ENCODE data around the gene TRIO.

DNA sequence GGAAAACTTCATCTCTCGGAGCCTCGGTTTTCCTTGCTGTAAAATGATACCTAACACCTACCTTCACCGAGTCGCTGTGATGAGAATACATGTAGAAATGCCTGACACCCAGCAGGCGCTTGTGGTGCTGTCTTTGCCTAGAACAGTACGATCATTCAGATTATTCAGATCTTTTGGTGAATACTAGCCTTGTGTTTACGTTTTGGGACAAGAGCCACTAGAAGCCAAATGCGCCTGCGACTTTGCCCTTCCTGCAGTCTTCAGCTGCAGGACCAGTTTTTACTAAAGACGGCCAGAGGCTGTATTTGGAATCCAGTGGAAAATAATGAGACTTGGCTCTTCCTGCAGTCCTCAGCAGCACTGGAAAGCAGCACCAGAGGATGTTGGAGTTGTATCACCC lies 189.6 kb downstream of the TRIO start:
- TF ChIP-seq, protein P1, sequence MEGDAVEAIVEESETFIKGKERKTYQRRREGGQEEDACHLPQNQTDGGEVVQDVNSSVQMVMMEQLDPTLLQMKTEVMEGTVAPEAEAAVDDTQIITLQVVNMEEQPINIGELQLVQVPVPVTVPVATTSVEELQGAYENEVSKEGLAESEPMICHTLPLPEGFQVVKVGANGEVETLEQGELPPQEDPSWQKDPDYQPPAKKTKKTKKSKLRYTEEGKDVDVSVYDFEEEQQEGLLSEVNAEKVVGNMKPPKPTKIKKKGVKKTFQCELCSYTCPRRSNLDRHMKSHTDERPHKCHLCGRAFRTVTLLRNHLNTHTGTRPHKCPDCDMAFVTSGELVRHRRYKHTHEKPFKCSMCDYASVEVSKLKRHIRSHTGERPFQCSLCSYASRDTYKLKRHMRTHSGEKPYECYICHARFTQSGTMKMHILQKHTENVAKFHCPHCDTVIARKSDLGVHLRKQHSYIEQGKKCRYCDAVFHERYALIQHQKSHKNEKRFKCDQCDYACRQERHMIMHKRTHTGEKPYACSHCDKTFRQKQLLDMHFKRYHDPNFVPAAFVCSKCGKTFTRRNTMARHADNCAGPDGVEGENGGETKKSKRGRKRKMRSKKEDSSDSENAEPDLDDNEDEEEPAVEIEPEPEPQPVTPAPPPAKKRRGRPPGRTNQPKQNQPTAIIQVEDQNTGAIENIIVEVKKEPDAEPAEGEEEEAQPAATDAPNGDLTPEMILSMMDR (tag by site-specific recombination; IDR thresholded peaks at IDR 0.05), result no peak
- TF ChIP-seq ZNF121 (tag by site-specific recombination; IDR thresholded peaks at IDR 0.05) (no peak), ZNF677 (tag by site-specific recombination; IDR thresholded peaks at IDR 0.05) (no peak), PBX3 (CRISPR knock-in tag; IDR thresholded peaks at IDR 0.05) (no peak)
- TF ChIP-seq, protein P2, sequence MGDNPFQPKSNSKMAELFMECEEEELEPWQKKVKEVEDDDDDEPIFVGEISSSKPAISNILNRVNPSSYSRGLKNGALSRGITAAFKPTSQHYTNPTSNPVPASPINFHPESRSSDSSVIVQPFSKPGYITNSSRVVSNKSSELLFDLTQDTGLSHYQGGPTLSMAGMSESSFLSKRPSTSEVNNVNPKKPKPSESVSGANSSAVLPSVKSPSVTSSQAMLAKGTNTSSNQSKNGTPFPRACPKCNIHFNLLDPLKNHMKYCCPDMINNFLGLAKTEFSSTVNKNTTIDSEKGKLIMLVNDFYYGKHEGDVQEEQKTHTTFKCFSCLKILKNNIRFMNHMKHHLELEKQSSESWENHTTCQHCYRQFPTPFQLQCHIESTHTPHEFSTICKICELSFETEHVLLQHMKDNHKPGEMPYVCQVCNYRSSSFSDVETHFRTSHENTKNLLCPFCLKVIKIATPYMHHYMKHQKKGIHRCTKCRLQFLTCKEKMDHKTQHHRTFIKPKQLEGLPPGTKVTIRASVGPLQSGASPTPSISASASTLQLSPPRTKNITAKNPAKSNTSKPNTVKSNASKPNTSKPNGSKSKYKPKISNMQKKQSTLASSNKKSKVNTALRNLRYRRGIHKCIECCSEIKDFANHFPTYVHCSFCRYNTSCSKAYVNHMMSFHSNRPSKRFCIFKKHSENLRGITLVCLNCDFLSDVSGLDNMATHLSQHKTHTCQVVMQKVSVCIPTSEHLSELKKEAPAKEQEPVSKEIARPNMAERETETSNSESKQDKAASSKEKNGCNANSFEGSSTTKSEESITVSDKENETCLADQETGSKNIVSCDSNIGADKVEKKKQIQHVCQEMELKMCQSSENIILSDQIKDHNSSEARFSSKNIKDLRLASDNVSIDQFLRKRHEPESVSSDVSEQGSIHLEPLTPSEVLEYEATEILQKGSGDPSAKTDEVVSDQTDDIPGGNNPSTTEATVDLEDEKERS (tag by site-specific recombination; IDR thresholded peaks at IDR 0.05), result no peak
